ENCODE results near the gene CHD1. TPM values are rescaled to one million over a fixed set of nuclear protein-coding genes. Genes with fewer than 3 reads are reported as not detected.

CHD1 gene
- total RNA-seq, 2 donors from 2014 or later = 29.7 to 40.0 TPM

DNA sequence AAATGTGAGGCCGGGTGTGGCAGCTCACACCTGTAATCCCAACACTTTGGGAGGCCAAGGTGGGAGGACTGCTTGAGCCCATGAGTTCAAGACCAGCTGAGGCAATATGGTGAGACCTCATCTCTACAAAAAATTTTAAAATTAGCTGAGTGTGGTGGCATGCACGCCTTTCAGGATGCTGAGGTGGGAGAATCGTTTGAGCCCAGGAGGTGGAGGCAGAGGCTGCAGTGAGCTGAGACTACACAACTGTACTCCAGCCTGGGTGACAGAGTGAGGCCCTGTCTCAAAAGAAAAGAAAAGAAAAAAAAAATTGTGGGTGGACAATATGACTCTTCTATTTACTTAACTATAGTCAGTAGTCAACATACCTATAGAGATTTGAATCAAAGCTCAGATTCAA lies 4.8 kb downstream of the CHD1 start:
- 76 to 89% methylated on average over 3 of the region's 3 CpGs for WGBS, 2 donors
- intact Hi-C loops (cut with DNase I) = no loop called here
- ATAC-seq = no peak
- Histone ChIP-seq H3K4me3 (no peak overlapping the region), H3K4me1 (peaks cover 18% of the 10 kb centered on the region), H3K9me3 (no peaks in the 10 kb centered on the region), H3K27ac (no peak overlapping the region), H3K36me3 (replicated peaks in 1 of 2; ENCODE audit: insufficient read depth in 1 of 2, low read depth in 2 of 2) (peaks cover 0 to 11% of the 10 kb centered on the region in 2 donors), H3K27me3 (no peaks in the 10 kb centered on the region)
- TF ChIP-seq, protein P1, sequence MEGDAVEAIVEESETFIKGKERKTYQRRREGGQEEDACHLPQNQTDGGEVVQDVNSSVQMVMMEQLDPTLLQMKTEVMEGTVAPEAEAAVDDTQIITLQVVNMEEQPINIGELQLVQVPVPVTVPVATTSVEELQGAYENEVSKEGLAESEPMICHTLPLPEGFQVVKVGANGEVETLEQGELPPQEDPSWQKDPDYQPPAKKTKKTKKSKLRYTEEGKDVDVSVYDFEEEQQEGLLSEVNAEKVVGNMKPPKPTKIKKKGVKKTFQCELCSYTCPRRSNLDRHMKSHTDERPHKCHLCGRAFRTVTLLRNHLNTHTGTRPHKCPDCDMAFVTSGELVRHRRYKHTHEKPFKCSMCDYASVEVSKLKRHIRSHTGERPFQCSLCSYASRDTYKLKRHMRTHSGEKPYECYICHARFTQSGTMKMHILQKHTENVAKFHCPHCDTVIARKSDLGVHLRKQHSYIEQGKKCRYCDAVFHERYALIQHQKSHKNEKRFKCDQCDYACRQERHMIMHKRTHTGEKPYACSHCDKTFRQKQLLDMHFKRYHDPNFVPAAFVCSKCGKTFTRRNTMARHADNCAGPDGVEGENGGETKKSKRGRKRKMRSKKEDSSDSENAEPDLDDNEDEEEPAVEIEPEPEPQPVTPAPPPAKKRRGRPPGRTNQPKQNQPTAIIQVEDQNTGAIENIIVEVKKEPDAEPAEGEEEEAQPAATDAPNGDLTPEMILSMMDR (IDR thresholded peaks at IDR 0.05) = no peak
- no peak for TF ChIP-seq POLR2A (IDR thresholded peaks at IDR 0.05)
- no peak for DNase-seq

DNA sequence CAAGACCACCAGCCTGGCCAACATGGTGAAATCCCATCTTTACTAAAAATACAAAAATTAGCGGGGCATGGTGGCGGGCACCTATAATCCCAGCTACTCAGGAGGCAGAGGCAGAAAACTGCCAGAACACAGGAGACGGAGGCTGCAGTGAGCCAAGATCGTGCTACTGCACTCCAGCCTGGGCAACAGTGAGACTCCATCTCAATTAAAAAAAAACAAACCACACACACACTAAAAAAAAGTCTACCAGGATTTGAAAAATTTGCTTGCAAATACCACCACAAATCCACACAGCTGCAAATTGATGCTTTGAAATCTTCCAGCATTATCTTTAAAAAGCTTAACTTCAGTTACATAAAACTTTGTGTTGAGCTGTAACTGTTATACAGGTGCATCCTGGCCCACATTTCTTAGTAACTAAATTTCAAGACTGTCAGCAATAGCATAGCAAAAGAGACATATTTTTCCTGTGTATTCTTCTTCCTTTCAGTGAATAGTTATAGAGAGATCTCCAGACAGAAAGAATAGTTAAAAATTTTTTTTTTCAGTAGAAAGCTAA lies 6.8 kb downstream of the CHD1 start:
- Histone ChIP-seq H3K27me3 (no peaks in the 10 kb centered on the region), H3K4me3 (no peak overlapping the region), H3K9me3 (no peaks in the 10 kb centered on the region), H3K36me3 (replicated peaks in 1 of 2; ENCODE audit: insufficient read depth in 1 of 2, low read depth in 2 of 2) (peaks cover 0 to 11% of the 10 kb centered on the region in 2 donors), H3K27ac (no peak overlapping the region), H3K4me1 (peaks cover 14% of the 10 kb centered on the region)
- ATAC-seq = no peak
- intact Hi-C loops (cut with DNase I) = no loop called here
- TF ChIP-seq, protein P1 (IDR thresholded peaks at IDR 0.05) = no peak
- TF ChIP-seq POLR2A (IDR thresholded peaks at IDR 0.05) = no peak
- DNase-seq = no peak
- 95 to 99% methylated on average over 4 of the region's 4 CpGs for WGBS, 2 donors

DNA sequence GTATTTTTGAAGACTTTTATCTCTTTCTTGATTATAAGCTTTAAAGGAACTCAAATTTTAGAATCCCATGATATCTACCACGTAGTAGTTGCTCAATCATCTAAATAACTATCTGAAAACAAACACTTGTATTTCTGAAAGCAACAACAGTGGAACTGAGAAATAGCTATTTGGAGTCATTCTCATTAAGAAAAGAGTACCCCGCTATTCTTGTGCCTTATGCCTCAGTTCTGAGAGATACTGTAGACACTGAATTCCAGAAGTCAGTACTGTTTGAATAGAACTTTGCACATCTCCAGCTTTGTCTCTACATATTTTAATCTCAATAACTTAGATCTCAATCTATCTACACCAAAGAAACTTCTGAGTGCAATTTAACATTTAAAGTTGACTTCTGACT lies 11.4 kb downstream of the CHD1 start:
- no peak overlapping the region for H3K27ac ChIP-seq
- no peaks in the 10 kb centered on the region for H3K36me3 ChIP-seq (replicated peaks in 1 of 2; ENCODE audit: insufficient read depth in 1 of 2, low read depth in 2 of 2)
- no peak for DNase-seq
- no peak overlapping the region for H3K4me3 ChIP-seq
- intact Hi-C loops (cut with DNase I) = no loop called here
- WGBS, 2 donors = 53 to 56% methylated on average over 2 of the region's 2 CpGs
- TF ChIP-seq POLR2A (IDR thresholded peaks at IDR 0.05) = no peak
- TF ChIP-seq, protein P1 (IDR thresholded peaks at IDR 0.05) = no peak
- peaks cover 4% of the 10 kb centered on the region for H3K4me1 ChIP-seq
- H3K9me3 ChIP-seq = no peaks in the 10 kb centered on the region
- H3K27me3 ChIP-seq = no peaks in the 10 kb centered on the region
- ATAC-seq = no peak

DNA sequence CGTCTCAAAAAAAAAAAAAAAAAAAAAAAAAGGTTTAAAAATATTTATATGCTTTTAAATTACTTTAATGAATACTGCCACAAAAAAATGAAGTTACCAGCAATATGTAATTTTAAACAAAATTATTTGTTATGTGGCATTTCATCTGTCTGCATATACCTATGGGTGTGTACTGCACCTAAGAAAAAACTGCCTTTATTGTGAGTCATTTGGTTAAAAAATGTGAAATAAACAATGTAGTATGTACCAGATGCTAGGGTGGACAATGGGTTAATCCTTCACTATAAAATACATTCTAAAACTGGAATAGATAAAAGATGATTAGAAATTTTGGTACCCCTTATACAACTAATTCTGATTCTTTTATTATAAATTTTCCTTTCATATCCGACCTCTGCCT lies 12.3 kb downstream of the CHD1 start:
- no peaks in the 10 kb centered on the region for H3K36me3 ChIP-seq (replicated peaks in 1 of 2; ENCODE audit: insufficient read depth in 1 of 2, low read depth in 2 of 2)
- H3K4me1 ChIP-seq = peaks cover 4% of the 10 kb centered on the region
- DNase-seq (no peak), ATAC-seq (no peak)
- no peaks in the 10 kb centered on the region for H3K9me3 ChIP-seq
- 76 to 82% methylated on average over 2 of the region's 2 CpGs for WGBS, 2 donors
- H3K27me3 ChIP-seq = no peaks in the 10 kb centered on the region
- no peak for TF ChIP-seq POLR2A (IDR thresholded peaks at IDR 0.05)
- TF ChIP-seq, protein P1 (IDR thresholded peaks at IDR 0.05) = no peak
- H3K27ac ChIP-seq = no peak overlapping the region
- H3K4me3 ChIP-seq = no peak overlapping the region
- intact Hi-C loops (cut with DNase I) = no loop called here

DNA sequence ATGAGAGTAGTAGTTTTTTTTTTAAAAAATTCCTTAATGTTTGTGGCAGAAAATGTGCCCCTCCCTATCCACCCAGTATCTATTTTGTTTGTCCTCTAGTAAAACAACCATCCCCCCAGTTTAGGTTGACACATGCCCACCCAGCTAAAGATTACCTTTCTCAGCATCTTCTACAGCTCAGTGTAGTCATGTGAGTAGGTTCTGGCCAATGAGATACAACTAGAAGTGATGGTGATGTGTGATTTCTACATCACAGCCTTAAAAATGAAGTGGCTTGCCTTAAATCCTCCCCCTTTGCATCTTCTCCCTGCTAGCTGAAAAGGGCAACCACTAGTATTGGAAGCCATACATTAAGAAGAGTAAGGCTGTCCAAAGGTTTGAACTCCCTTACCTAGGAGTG lies 14.9 kb downstream of the CHD1 start:
- H3K27ac ChIP-seq = no peak overlapping the region
- no peak for ATAC-seq
- intact Hi-C loops (cut with DNase I) = no loop called here
- no peaks in the 10 kb centered on the region for H3K27me3 ChIP-seq
- peaks cover 4% of the 10 kb centered on the region for H3K4me1 ChIP-seq
- DNase-seq = no peak
- H3K36me3 ChIP-seq (replicated peaks in 1 of 2; ENCODE audit: insufficient read depth in 1 of 2, low read depth in 2 of 2) = no peaks in the 10 kb centered on the region
- H3K4me3 ChIP-seq = no peak overlapping the region
- no peak for TF ChIP-seq POLR2A (IDR thresholded peaks at IDR 0.05)
- TF ChIP-seq, protein P1 (IDR thresholded peaks at IDR 0.05) = no peak
- H3K9me3 ChIP-seq = no peaks in the 10 kb centered on the region

All from body of pancreas (tissue), 4 donors.